Panc1 (cell line): Measurements from ENCODE around the gene KRTCAP2. TPM values are rescaled to one million over a fixed set of nuclear protein-coding genes. Genes with fewer than 3 reads are reported as not detected.
A peak's percentile ranks its signal among the peaks of the same experiment; 100 is the strongest.

Source experiments
- ATAC-seq: fragments of 200-7000 bp; cut with Tn5 transposase; 2 replicates; pipeline ENCODE4 v1.9.1; 2020; ENCODE audit warnings: mild to moderate bottlenecking, moderate library complexity
- BruUV-seq: library from RNA; stranded (reverse); fragments of 400-500 nt; replicated peaks from 2 replicates; lab custom pipeline; 2021; lab: Mats Ljungman, UMichigan
- CTCF ChIA-PET: fragments of 300-600 bp; sonication (Branson Sonifier 250); formaldehyde crosslinking; loops from one replicate; lab custom pipeline; 2022; ENCODE audit warnings: antibody characterized with exemption; lab: Charles Lee
- POLR2A ChIA-PET: fragments of 300-600 bp; sonication (Branson Sonifier 250); formaldehyde crosslinking; loops from one replicate; lab custom pipeline; 2022; ENCODE audit warnings: antibody characterized with exemption; lab: Charles Lee
- DNase-seq: peaks from one replicate; pipeline ENCODE4 v3.0.0-alpha.2; 2010; ENCODE audit warnings: low read depth, low spot score
- H3K27ac ChIP-seq: 2 replicates; pipeline ENCODE4 v1.5.1; 2011; ENCODE audit warnings: mild to moderate bottlenecking, low read length, inconsistent platforms
- H3K27me3 ChIP-seq: fragments of 200-500 bp; sonication (Bioruptor generic); 2 replicates; pipeline ENCODE4 v1.6.0; 2014; ENCODE audit warnings: low read length, inconsistent platforms; ENCODE audit not compliant: control insufficient read depth, insufficient read depth
- H3K36me3 ChIP-seq: fragments of 200-500 bp; sonication (Bioruptor generic); 2 replicates; pipeline ENCODE4 v1.5.1; 2014; ENCODE audit warnings: inconsistent platforms, mild to moderate bottlenecking, low read length, moderate library complexity; ENCODE audit not compliant: control insufficient read depth, insufficient read depth
- H3K4me1 ChIP-seq: 2 replicates; pipeline ENCODE4 v1.5.1; 2011; ENCODE audit warnings: inconsistent platforms, mild to moderate bottlenecking, low read length, moderate library complexity; ENCODE audit not compliant: control insufficient read depth, insufficient read depth
- H3K4me3 ChIP-seq, 2 experiments: 2 replicates each; pipeline ENCODE4 v1.5.1; 2011 to 2012; ENCODE audit warnings: low read depth in 2 of 2, low read length in 2 of 2, mild to moderate bottlenecking in 2 of 2, inconsistent platforms in 1 of 2, moderate library complexity in 1 of 2
- H3K9me3 ChIP-seq: fragments of 200-500 bp; sonication (Bioruptor generic); 2 replicates; pipeline ENCODE4 v1.5.1; 2014; ENCODE audit warnings: low read depth, mild to moderate bottlenecking, inconsistent platforms, low read length, moderate library complexity; ENCODE audit not compliant: control insufficient read depth, insufficient read depth
- CTCF ChIP-seq: fragments of 450-650 bp; IDR thresholded peaks from 2 replicates; pipeline ENCODE4 v1.5.1; 2017; ENCODE audit warnings: mild to moderate bottlenecking
- POLR2AphosphoS5 ChIP-seq: IDR thresholded peaks from 2 replicates; pipeline ENCODE4 v1.6.1; 2012; ENCODE audit warnings: mild to moderate bottlenecking, low read depth, low read length, moderate library complexity
- REST ChIP-seq, 2 experiments: IDR thresholded peaks; 2 replicates each; pipeline ENCODE4 v1.6.1; 2011 to 2012; ENCODE audit warnings: low read depth in 2 of 2, control low read depth in 1 of 2, low read length in 1 of 2, mild to moderate bottlenecking in 1 of 2, moderate library complexity in 1 of 2; ENCODE audit not compliant: insufficient read depth in 1 of 2
- SIN3A ChIP-seq: IDR thresholded peaks from 2 replicates; pipeline ENCODE4 v1.6.1; 2012; ENCODE audit warnings: low read depth, mild to moderate bottlenecking, low read length, moderate library complexity, borderline replicate concordance; ENCODE audit not compliant: insufficient read depth
- TCF7L2 ChIP-seq: IDR thresholded peaks from 2 replicates; pipeline ENCODE4 v1.6.1; 2011; ENCODE audit warnings: mild to moderate bottlenecking, low read depth, low read length, inconsistent platforms
- in situ Hi-C: cut with HindIII; loops from 2 replicates; pipeline ENCODE4 v1.10.0; 2016; ENCODE audit warnings: low sequenced_read_pairs, low pct_unique_long_range_greater_than_20kb
- intact Hi-C: fragments of 100-400 bp; cut with micrococcal nuclease; formaldehyde crosslinking; loops from one replicate; pipeline ENCODE4 v1.10.0; 2022; ENCODE audit not compliant: unreplicated experiment
- total RNA-seq: library from RNA; stranded (reverse); gene quantifications from one replicate; pipeline ENCODE4 v1.2.1, GENCODE V29; 2021; ENCODE audit not compliant: unreplicated experiment

The KRTCAP2 gene
- total RNA-seq, 1 experiment from 2014 or later = 155 TPM

GRCh38 chr1:155184835-155185782 is 12.0 kb upstream of the KRTCAP2 start:
- ChIA-PET POLR2A (interaction anchor here (0.6 to 1.1 kb wide), 2 partner anchors 10 to 99 kb away, joined by 3 to 4 read pairs; no protein-coding TSS in a partner anchor), CTCF (no interaction called here)
- Histone ChIP-seq H3K27me3 (no peaks in the 10 kb centered on the region), H3K36me3 (no peaks in the 10 kb centered on the region), H3K4me1 (peaks cover 2% of the 10 kb centered on the region), H3K4me3 (no peak overlapping the region), H3K9me3 (no peaks in the 10 kb centered on the region), H3K27ac (no peak overlapping the region)
- DNase-seq (no peak), ATAC-seq (0 out of 2 replicates have a peak, but pooled peaks have one; percentile 25)
- no TSS peak for BruUV-seq
- intact Hi-C loops = no loop called here
- TF ChIP-seq TCF7L2 = no peak
- no peak for TF ChIP-seq CTCF
- TF ChIP-seq SIN3A = no peak
- no peak for TF ChIP-seq REST (IDR thresholded peaks at IDR 0.05; ENCODE audit: insufficient read depth in 1 of 2, low read depth in 2 of 2, low read length in 1 of 2)
- no peak for TF ChIP-seq POLR2AphosphoS5
- in situ Hi-C loops = no loop called here

GRCh38 chr1:155184351-155184811 is 11.3 kb upstream of the KRTCAP2 start:
- Histone ChIP-seq H3K27ac (no peak overlapping the region), H3K9me3 (no peaks in the 10 kb centered on the region), H3K27me3 (no peaks in the 10 kb centered on the region), H3K4me3 (no peak overlapping the region), H3K36me3 (no peaks in the 10 kb centered on the region), H3K4me1 (peaks cover 2% of the 10 kb centered on the region)
- ATAC-seq (no peak), DNase-seq (no peak)
- no TSS peak for BruUV-seq
- CTCF ChIA-PET = no interaction called here
- POLR2A ChIA-PET = interaction anchor here (0.6 kb wide), 1 partner anchor 99 kb away, joined by 3 read pairs; no protein-coding TSS in a partner anchor
- TF ChIP-seq CTCF = no peak
- in situ Hi-C loops = no loop called here
- intact Hi-C loops = no loop called here
